Panc1 (cell line): Measurements from ENCODE around the gene PLA2G2E. TPM values are rescaled to one million over a fixed set of nuclear protein-coding genes. Genes with fewer than 3 reads are reported as not detected.

Experiments
- ATAC-seq: fragments of 200-7000 bp; cut with Tn5 transposase; 2 replicates; pipeline ENCODE4 v1.9.1; 2020; ENCODE audit warnings: mild to moderate bottlenecking, moderate library complexity
- BruUV-seq: library from RNA; stranded (reverse); fragments of 400-500 nt; replicated peaks from 2 replicates; lab custom pipeline; 2021; lab: Mats Ljungman, UMichigan
- CTCF ChIA-PET: fragments of 300-600 bp; sonication (Branson Sonifier 250); formaldehyde crosslinking; loops from one replicate; lab custom pipeline; 2022; ENCODE audit warnings: antibody characterized with exemption; lab: Charles Lee
- POLR2A ChIA-PET: fragments of 300-600 bp; sonication (Branson Sonifier 250); formaldehyde crosslinking; loops from one replicate; lab custom pipeline; 2022; ENCODE audit warnings: antibody characterized with exemption; lab: Charles Lee
- DNase-seq: peaks from one replicate; pipeline ENCODE4 v3.0.0-alpha.2; 2010; ENCODE audit warnings: low read depth, low spot score
- H3K27ac ChIP-seq: 2 replicates; pipeline ENCODE4 v1.5.1; 2011; ENCODE audit warnings: mild to moderate bottlenecking, low read length, inconsistent platforms
- H3K27me3 ChIP-seq: fragments of 200-500 bp; sonication (Bioruptor generic); 2 replicates; pipeline ENCODE4 v1.6.0; 2014; ENCODE audit warnings: low read length, inconsistent platforms; ENCODE audit not compliant: control insufficient read depth, insufficient read depth
- H3K36me3 ChIP-seq: fragments of 200-500 bp; sonication (Bioruptor generic); 2 replicates; pipeline ENCODE4 v1.5.1; 2014; ENCODE audit warnings: inconsistent platforms, mild to moderate bottlenecking, low read length, moderate library complexity; ENCODE audit not compliant: control insufficient read depth, insufficient read depth
- H3K4me1 ChIP-seq: 2 replicates; pipeline ENCODE4 v1.5.1; 2011; ENCODE audit warnings: inconsistent platforms, mild to moderate bottlenecking, low read length, moderate library complexity; ENCODE audit not compliant: control insufficient read depth, insufficient read depth
- H3K4me3 ChIP-seq, 2 experiments: 2 replicates each; pipeline ENCODE4 v1.5.1; 2011 to 2012; ENCODE audit warnings: low read depth in 2 of 2, low read length in 2 of 2, mild to moderate bottlenecking in 2 of 2, inconsistent platforms in 1 of 2, moderate library complexity in 1 of 2
- H3K9me3 ChIP-seq: fragments of 200-500 bp; sonication (Bioruptor generic); 2 replicates; pipeline ENCODE4 v1.5.1; 2014; ENCODE audit warnings: low read depth, mild to moderate bottlenecking, inconsistent platforms, low read length, moderate library complexity; ENCODE audit not compliant: control insufficient read depth, insufficient read depth
- POLR2AphosphoS5 ChIP-seq: IDR thresholded peaks from 2 replicates; pipeline ENCODE4 v1.6.1; 2012; ENCODE audit warnings: mild to moderate bottlenecking, low read depth, low read length, moderate library complexity
- REST ChIP-seq, 2 experiments: IDR thresholded peaks; 2 replicates each; pipeline ENCODE4 v1.6.1; 2011 to 2012; ENCODE audit warnings: low read depth in 2 of 2, control low read depth in 1 of 2, low read length in 1 of 2, mild to moderate bottlenecking in 1 of 2, moderate library complexity in 1 of 2; ENCODE audit not compliant: insufficient read depth in 1 of 2
- SIN3A ChIP-seq: IDR thresholded peaks from 2 replicates; pipeline ENCODE4 v1.6.1; 2012; ENCODE audit warnings: low read depth, mild to moderate bottlenecking, low read length, moderate library complexity, borderline replicate concordance; ENCODE audit not compliant: insufficient read depth
- TCF7L2 ChIP-seq: IDR thresholded peaks from 2 replicates; pipeline ENCODE4 v1.6.1; 2011; ENCODE audit warnings: mild to moderate bottlenecking, low read depth, low read length, inconsistent platforms
- in situ Hi-C: cut with HindIII; loops from 2 replicates; pipeline ENCODE4 v1.10.0; 2016; ENCODE audit warnings: low sequenced_read_pairs, low pct_unique_long_range_greater_than_20kb
- intact Hi-C: fragments of 100-400 bp; cut with micrococcal nuclease; formaldehyde crosslinking; loops from one replicate; pipeline ENCODE4 v1.10.0; 2022; ENCODE audit not compliant: unreplicated experiment
- total RNA-seq: library from RNA; stranded (reverse); gene quantifications from one replicate; pipeline ENCODE4 v1.2.1, GENCODE V29; 2021; ENCODE audit not compliant: unreplicated experiment
- TF ChIP-seq, protein P1 (sequence below): fragments of 450-650 bp; IDR thresholded peaks from 2 replicates; pipeline ENCODE4 v1.5.1; 2017; ENCODE audit warnings: mild to moderate bottlenecking

Gene PLA2G2E
- total RNA-seq, 1 experiment from 2014 or later: not detected

GRCh38 chr1:19877181-19877750, 46.2 kb downstream of the PLA2G2E start:
- TF ChIP-seq, protein P1, sequence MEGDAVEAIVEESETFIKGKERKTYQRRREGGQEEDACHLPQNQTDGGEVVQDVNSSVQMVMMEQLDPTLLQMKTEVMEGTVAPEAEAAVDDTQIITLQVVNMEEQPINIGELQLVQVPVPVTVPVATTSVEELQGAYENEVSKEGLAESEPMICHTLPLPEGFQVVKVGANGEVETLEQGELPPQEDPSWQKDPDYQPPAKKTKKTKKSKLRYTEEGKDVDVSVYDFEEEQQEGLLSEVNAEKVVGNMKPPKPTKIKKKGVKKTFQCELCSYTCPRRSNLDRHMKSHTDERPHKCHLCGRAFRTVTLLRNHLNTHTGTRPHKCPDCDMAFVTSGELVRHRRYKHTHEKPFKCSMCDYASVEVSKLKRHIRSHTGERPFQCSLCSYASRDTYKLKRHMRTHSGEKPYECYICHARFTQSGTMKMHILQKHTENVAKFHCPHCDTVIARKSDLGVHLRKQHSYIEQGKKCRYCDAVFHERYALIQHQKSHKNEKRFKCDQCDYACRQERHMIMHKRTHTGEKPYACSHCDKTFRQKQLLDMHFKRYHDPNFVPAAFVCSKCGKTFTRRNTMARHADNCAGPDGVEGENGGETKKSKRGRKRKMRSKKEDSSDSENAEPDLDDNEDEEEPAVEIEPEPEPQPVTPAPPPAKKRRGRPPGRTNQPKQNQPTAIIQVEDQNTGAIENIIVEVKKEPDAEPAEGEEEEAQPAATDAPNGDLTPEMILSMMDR: no peak
- no peak for TF ChIP-seq REST (IDR thresholded peaks at IDR 0.05; ENCODE audit: insufficient read depth in 1 of 2, low read depth in 2 of 2, low read length in 1 of 2)
- no peak for TF ChIP-seq POLR2AphosphoS5
- no peak for TF ChIP-seq TCF7L2
- no peak for TF ChIP-seq SIN3A
- H3K27ac ChIP-seq: no peak overlapping the region
- ATAC-seq (no peak), DNase-seq (no peak)
- no peaks in the 10 kb centered on the region for H3K36me3 ChIP-seq
- no peak overlapping the region for H3K4me3 ChIP-seq
- no peaks in the 10 kb centered on the region for H3K9me3 ChIP-seq
- ChIA-PET CTCF (no interaction called here), POLR2A (no interaction called here)
- H3K4me1 ChIP-seq: no peaks in the 10 kb centered on the region
- intact Hi-C loops: no loop called here
- no TSS peak for BruUV-seq
- H3K27me3 ChIP-seq: no peaks in the 10 kb centered on the region
- in situ Hi-C loops: no loop called here

- Histone ChIP-seq H3K27me3 (no peaks in the 10 kb centered on the region; the same call in 1 of the 2 replicates), H3K36me3 (no peaks in the 10 kb centered on the region), H3K4me3 (no peak overlapping the region), H3K9me3 (no peaks in the 10 kb centered on the region), H3K27ac (no peak overlapping the region), H3K4me1 (no peaks in the 10 kb centered on the region)
- ChIA-PET POLR2A (no interaction called here), CTCF (no interaction called here)
- no peak for DNase-seq
- BruUV-seq: no TSS peak
- in situ Hi-C loops: no loop called here
- intact Hi-C loops: no loop called here
- peak; percentile 60; the same call in 1 of the 2 replicates for ATAC-seq
- TF ChIP-seq REST (IDR thresholded peaks at IDR 0.05; ENCODE audit: insufficient read depth in 1 of 2, low read depth in 2 of 2, low read length in 1 of 2) (no peak), POLR2AphosphoS5 (no peak), TCF7L2 (no peak), SIN3A (no peak)
- TF ChIP-seq, protein P1: no peak; the same call in 1 of the 2 replicates
These were observed 51.2 kb downstream of the PLA2G2E start for GRCh38 chr1:19872190-19872589.
